Suprapubic skin (tissue), 4 donors: Measurements from ENCODE around the gene PRKAG3. TPM values are rescaled to one million over a fixed set of nuclear protein-coding genes. Genes with fewer than 3 reads are reported as not detected.

Experiments
- DNase-seq, 2 donors: peaks; one replicate each; pipeline ENCODE4 v3.0.0-alpha.2; 2019; ENCODE audit warnings: low spot score in 2 of 2
- H3K27ac ChIP-seq: fragments of 200-600 bp; sonication (generic); one replicate; pipeline ENCODE4 v1.5.1; 2019
- H3K27me3 ChIP-seq: fragments of 200-600 bp; sonication (generic); one replicate; pipeline ENCODE4 v1.5.1; 2019
- H3K36me3 ChIP-seq: fragments of 200-600 bp; sonication (generic); one replicate; pipeline ENCODE4 v1.5.1; 2019
- H3K4me1 ChIP-seq: fragments of 200-600 bp; sonication (generic); one replicate; pipeline ENCODE4 v1.5.1; 2019
- H3K4me3 ChIP-seq: fragments of 200-600 bp; sonication (generic); one replicate; pipeline ENCODE4 v1.5.1; 2019; ENCODE audit warnings: mild to moderate bottlenecking
- H3K9me3 ChIP-seq: fragments of 200-600 bp; sonication (generic); one replicate; pipeline ENCODE4 v1.5.1; 2019
- CTCF ChIP-seq, 2 donors: fragments of 200-600 bp in 1 of 2; fragments of 450-650 bp in 1 of 2; sonication (generic) in 1 of 2; IDR thresholded peaks; one replicate each; pipeline ENCODE4 v1.5.1; 2016 to 2019; ENCODE audit warnings: antibody characterized with exemption in 2 of 2, mild to moderate bottlenecking in 1 of 2, moderate library complexity in 1 of 2
- EP300 ChIP-seq: sonication (generic); formaldehyde crosslinking; IDR thresholded peaks from one replicate; pipeline ENCODE4 v1.6.1; 2017; ENCODE audit warnings: antibody characterized with exemption
- POLR2A ChIP-seq, 2 donors: fragments of 450-650 bp; IDR thresholded peaks; one replicate each; pipeline ENCODE4 v1.6.1; 2017; ENCODE audit warnings: antibody characterized with exemption in 2 of 2, mild to moderate bottlenecking in 2 of 2, moderate library complexity in 2 of 2
- POLR2AphosphoS5 ChIP-seq, 3 donors: sonication (generic); formaldehyde crosslinking; IDR thresholded peaks; one replicate each; pipeline ENCODE4 v1.6.1; 2017; ENCODE audit warnings: antibody characterized with exemption in 3 of 3
- whole genome bisulfite sequencing: methylation state at CpG from one replicate; pipeline ENCODE4 v1.1.5; 2018; 5-methylcytosine and 5-hydroxymethylcytosine counted together
- total RNA-seq, 4 donors: library from RNA; depleted of rRNA; stranded (reverse); fragments of >200 nt; gene quantifications; one replicate each; pipeline ENCODE4 v1.1.0, GENCODE V29; 2016

Gene PRKAG3
- total RNA-seq, 4 donors from 2014 or later: 0.26 TPM; not detected in 3

GRCh38 chr2:218813771-218814460 lies 17.7 kb downstream of the PRKAG3 start:
- peaks cover 10% of the 10 kb centered on the region for H3K4me1 ChIP-seq
- H3K27ac ChIP-seq: peak overlapping the region; percentile 34
- 73% methylated on average over 11 of the region's 11 CpGs for WGBS
- H3K36me3 ChIP-seq: peaks cover 29% of the 10 kb centered on the region
- no peak overlapping the region for H3K4me3 ChIP-seq
- no peaks in the 10 kb centered on the region for H3K9me3 ChIP-seq
- H3K27me3 ChIP-seq: no peaks in the 10 kb centered on the region
- TF ChIP-seq POLR2A (IDR thresholded peaks at IDR 0.05): no peak
- TF ChIP-seq EP300: no peak
- no peak for TF ChIP-seq POLR2AphosphoS5 (IDR thresholded peaks at IDR 0.05)
- no peak for TF ChIP-seq CTCF (IDR thresholded peaks at IDR 0.05)
- DNase-seq: no peak

- no peaks in the 10 kb centered on the region for H3K9me3 ChIP-seq
- H3K4me1 ChIP-seq: peaks cover 10% of the 10 kb centered on the region
- H3K27ac ChIP-seq: no peak overlapping the region
- no peak for DNase-seq
- no peaks in the 10 kb centered on the region for H3K27me3 ChIP-seq
- TF ChIP-seq EP300: no peak
- TF ChIP-seq POLR2A (IDR thresholded peaks at IDR 0.05): no peak
- no peak for TF ChIP-seq POLR2AphosphoS5 (IDR thresholded peaks at IDR 0.05)
- TF ChIP-seq CTCF (IDR thresholded peaks at IDR 0.05): no peak
- no peak overlapping the region for H3K4me3 ChIP-seq
- H3K36me3 ChIP-seq: peaks cover 28% of the 10 kb centered on the region
- 89% methylated on average over 4 of the region's 5 CpGs for WGBS
These were observed 18.7 kb downstream of the PRKAG3 start for GRCh38 chr2:218812861-218813260.

- peaks cover 10% of the 10 kb centered on the region for H3K4me1 ChIP-seq
- H3K9me3 ChIP-seq: no peaks in the 10 kb centered on the region
- TF ChIP-seq POLR2A (IDR thresholded peaks at IDR 0.05) (no peak), CTCF (IDR thresholded peaks at IDR 0.05) (no peak), POLR2AphosphoS5 (IDR thresholded peaks at IDR 0.05) (no peak), EP300 (no peak)
- 95% methylated on average over 10 of the region's 21 CpGs for WGBS
- H3K36me3 ChIP-seq: peaks cover 28% of the 10 kb centered on the region
- DNase-seq: no peak
- H3K27ac ChIP-seq: no peak overlapping the region
- H3K27me3 ChIP-seq: no peaks in the 10 kb centered on the region
- H3K4me3 ChIP-seq: no peak overlapping the region
These were observed 19.3 kb downstream of the PRKAG3 start for GRCh38 chr2:218812096-218812815.

GRCh38 chr2:218811382-218811781 lies 20.2 kb downstream of the PRKAG3 start:
- Histone ChIP-seq H3K36me3 (peaks cover 26% of the 10 kb centered on the region), H3K4me1 (peaks cover 17% of the 10 kb centered on the region), H3K4me3 (no peak overlapping the region), H3K9me3 (no peaks in the 10 kb centered on the region), H3K27me3 (no peaks in the 10 kb centered on the region), H3K27ac (no peak overlapping the region)
- WGBS: 72% methylated on average over 4 of the region's 4 CpGs
- TF ChIP-seq POLR2AphosphoS5 (IDR thresholded peaks at IDR 0.05): no peak
- no peak for TF ChIP-seq EP300
- TF ChIP-seq POLR2A (IDR thresholded peaks at IDR 0.05): no peak
- TF ChIP-seq CTCF (IDR thresholded peaks at IDR 0.05): no peak
- no peak for DNase-seq

GRCh38 chr2:218810256-218810655 lies 21.3 kb downstream of the PRKAG3 start:
- Histone ChIP-seq H3K36me3 (peaks cover 22% of the 10 kb centered on the region), H3K27ac (no peak overlapping the region), H3K9me3 (no peaks in the 10 kb centered on the region), H3K4me1 (peaks cover 28% of the 10 kb centered on the region), H3K4me3 (no peak overlapping the region), H3K27me3 (no peaks in the 10 kb centered on the region)
- WGBS: 77% methylated on average over 2 of the region's 2 CpGs
- TF ChIP-seq POLR2A (IDR thresholded peaks at IDR 0.05) (no peak), POLR2AphosphoS5 (IDR thresholded peaks at IDR 0.05) (no peak), CTCF (IDR thresholded peaks at IDR 0.05) (no peak), EP300 (no peak)
- DNase-seq: no peak
